HG03571 (cell line): ENCODE results near the gene HLA-F.

Experiments used
- ATAC-seq: cut with Tn5 transposase; IDR thresholded peaks from one replicate; pipeline ENCODE4 v1.9.1; 2021; ENCODE audit not compliant: unreplicated experiment

HLA-F gene

GRCh38 chr6:29742127-29742526 is 18.9 kb downstream of the HLA-F start:
- no peak for ATAC-seq

- ATAC-seq: no peak
These were observed 19.8 kb downstream of the HLA-F start for GRCh38 chr6:29743025-29743424.

- ATAC-seq: no peak
These were observed 20.3 kb downstream of the HLA-F start for GRCh38 chr6:29743568-29743967.

- no peak for ATAC-seq
These were observed 20.9 kb downstream of the HLA-F start for GRCh38 chr6:29744131-29744530.

GRCh38 chr6:29744621-29745020 is 21.4 kb downstream of the HLA-F start:
- ATAC-seq: no peak

- ATAC-seq: no peak
These were observed 22.2 kb downstream of the HLA-F start for GRCh38 chr6:29745386-29745785.

GRCh38 chr6:29745855-29746449 is 22.7 kb downstream of the HLA-F start:
- no peak for ATAC-seq

- no peak for ATAC-seq
These were observed 23.8 kb downstream of the HLA-F start for GRCh38 chr6:29746846-29747687.

GRCh38 chr6:29747688-29748250 is 24.5 kb downstream of the HLA-F start:
- ATAC-seq: no peak

- ATAC-seq: peak; percentile 64
These were observed 25.4 kb downstream of the HLA-F start for GRCh38 chr6:29748391-29749307.

- no peak for ATAC-seq
These were observed 26.1 kb downstream of the HLA-F start for GRCh38 chr6:29749308-29749662.

GRCh38 chr6:29749668-29750067 is 26.4 kb downstream of the HLA-F start:
- no peak for ATAC-seq

GRCh38 chr6:29750709-29751108 is 27.5 kb downstream of the HLA-F start:
- ATAC-seq: no peak

GRCh38 chr6:29751480-29751879 is 28.2 kb downstream of the HLA-F start:
- no peak for ATAC-seq

GRCh38 chr6:29752451-29753308 is 29.4 kb downstream of the HLA-F start:
- ATAC-seq: peak; percentile 55

- ATAC-seq: no peak
These were observed 30.0 kb downstream of the HLA-F start for GRCh38 chr6:29753309-29753644.

- no peak for ATAC-seq
These were observed 32.1 kb downstream of the HLA-F start for GRCh38 chr6:29755295-29755871.

GRCh38 chr6:29757282-29757681 is 34.0 kb downstream of the HLA-F start:
- no peak for ATAC-seq

GRCh38 chr6:29757701-29758293 is 34.6 kb downstream of the HLA-F start:
- ATAC-seq: no peak

- no peak for ATAC-seq
These were observed 35.5 kb downstream of the HLA-F start for GRCh38 chr6:29758761-29759160.
